Measurements from ENCODE around the gene GLRX5.

DNA sequence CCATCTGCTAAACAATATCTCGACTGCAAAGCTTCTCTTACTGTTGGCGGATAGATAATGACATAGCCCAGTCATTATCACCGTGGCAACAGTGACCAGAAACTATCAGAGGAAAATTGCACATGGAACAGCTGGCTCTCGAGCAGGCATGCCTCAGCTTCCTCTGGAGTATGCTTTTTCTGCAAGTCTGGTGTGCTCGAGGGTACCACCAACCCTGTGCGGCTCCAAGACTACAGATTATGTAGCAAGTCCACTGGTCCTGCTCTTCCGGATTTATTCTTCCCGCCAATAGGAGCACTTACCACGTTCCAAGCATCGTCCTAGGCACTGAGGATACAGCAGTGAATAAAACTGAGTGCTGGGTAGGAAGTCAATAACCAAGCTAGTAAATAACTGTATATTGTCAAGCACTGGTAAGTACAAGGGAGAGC is 1.4 kb upstream of the GLRX5 start:
- TF ChIP-seq, protein P1, sequence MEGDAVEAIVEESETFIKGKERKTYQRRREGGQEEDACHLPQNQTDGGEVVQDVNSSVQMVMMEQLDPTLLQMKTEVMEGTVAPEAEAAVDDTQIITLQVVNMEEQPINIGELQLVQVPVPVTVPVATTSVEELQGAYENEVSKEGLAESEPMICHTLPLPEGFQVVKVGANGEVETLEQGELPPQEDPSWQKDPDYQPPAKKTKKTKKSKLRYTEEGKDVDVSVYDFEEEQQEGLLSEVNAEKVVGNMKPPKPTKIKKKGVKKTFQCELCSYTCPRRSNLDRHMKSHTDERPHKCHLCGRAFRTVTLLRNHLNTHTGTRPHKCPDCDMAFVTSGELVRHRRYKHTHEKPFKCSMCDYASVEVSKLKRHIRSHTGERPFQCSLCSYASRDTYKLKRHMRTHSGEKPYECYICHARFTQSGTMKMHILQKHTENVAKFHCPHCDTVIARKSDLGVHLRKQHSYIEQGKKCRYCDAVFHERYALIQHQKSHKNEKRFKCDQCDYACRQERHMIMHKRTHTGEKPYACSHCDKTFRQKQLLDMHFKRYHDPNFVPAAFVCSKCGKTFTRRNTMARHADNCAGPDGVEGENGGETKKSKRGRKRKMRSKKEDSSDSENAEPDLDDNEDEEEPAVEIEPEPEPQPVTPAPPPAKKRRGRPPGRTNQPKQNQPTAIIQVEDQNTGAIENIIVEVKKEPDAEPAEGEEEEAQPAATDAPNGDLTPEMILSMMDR (conservative IDR thresholded peaks at IDR 0.05) = no peak
- no peak for TF ChIP-seq ZFX (IDR thresholded peaks at IDR 0.05)

All from C4-2B (cell line).